Endothelial cell (in vitro differentiated cells): ENCODE results near the gene ATP6V1G2. TPM values are rescaled to one million over a fixed set of nuclear protein-coding genes. Genes with fewer than 3 reads are reported as not detected.

Source experiments
- total RNA-seq: library from RNA; stranded (reverse); fragmentation: NEBNext Ultra II Directional; extraction: Animal tissue kit (Norgen Biotek cat#: 25700); gene quantifications from one replicate; pipeline ENCODE4 v1.2.1, GENCODE V29; 2021; ENCODE audit not compliant: unreplicated experiment

Gene ATP6V1G2
- total RNA-seq, 1 donor from 2014 or later, result 1.8 TPM

Other genes with a start within 250 kb of the ATP6V1G2 start
- 301 TPM for gene HLA-B, start 189.4 kb downstream of the ATP6V1G2 start, total RNA-seq
- gene MICA, start 143.0 kb downstream of the ATP6V1G2 start, total RNA-seq, result 16.6 TPM
- gene MICB, start 48.5 kb downstream of the ATP6V1G2 start, total RNA-seq, result 3.6 TPM
- gene MCCD1, start 17.6 kb downstream of the ATP6V1G2 start, total RNA-seq, result not detected
- gene DDX39B, start 4.6 kb downstream of the ATP6V1G2 start, total RNA-seq, result 336 TPM
- gene NFKBIL1, start 1.0 kb upstream of the ATP6V1G2 start, total RNA-seq, result 13.4 TPM
- gene LTA, start 25.7 kb upstream of the ATP6V1G2 start, total RNA-seq, result not detected
- not detected for gene TNF, start 29.0 kb upstream of the ATP6V1G2 start, total RNA-seq
- gene LTB, start 35.8 kb upstream of the ATP6V1G2 start, total RNA-seq, result not detected
- gene LST1, start 39.7 kb upstream of the ATP6V1G2 start, total RNA-seq, result 1.7 TPM
- not detected for gene NCR3, start 46.4 kb upstream of the ATP6V1G2 start, total RNA-seq
- 22.8 TPM for gene AIF1, start 68.6 kb upstream of the ATP6V1G2 start, total RNA-seq
- 149 TPM for gene PRRC2A, start 74.1 kb upstream of the ATP6V1G2 start, total RNA-seq
- 312 TPM for gene BAG6, start 106.1 kb upstream of the ATP6V1G2 start, total RNA-seq
- 0.92 TPM for gene APOM, start 109.3 kb upstream of the ATP6V1G2 start, total RNA-seq
- 13.1 TPM for gene C6orf47, start 114.2 kb upstream of the ATP6V1G2 start, total RNA-seq
- gene GPANK1, start 118.4 kb upstream of the ATP6V1G2 start, total RNA-seq, result 8.9 TPM
- 164 TPM for gene CSNK2B, start 119.5 kb upstream of the ATP6V1G2 start, total RNA-seq
- gene LY6G5B, start 123.4 kb upstream of the ATP6V1G2 start, total RNA-seq, result 16.3 TPM
- 22.0 TPM for gene LY6G5C, start 134.5 kb upstream of the ATP6V1G2 start, total RNA-seq
- gene ABHD16A, start 156.7 kb upstream of the ATP6V1G2 start, total RNA-seq, result 54.7 TPM
- gene LY6G6F, start 160.3 kb upstream of the ATP6V1G2 start, total RNA-seq, result not detected
- gene LY6G6D, start 168.7 kb upstream of the ATP6V1G2 start, total RNA-seq, result not detected
- 0.28 TPM for gene LY6G6C, start 175.1 kb upstream of the ATP6V1G2 start, total RNA-seq
- gene MPIG6B, start 176.8 kb upstream of the ATP6V1G2 start, total RNA-seq, result not detected
- gene DDAH2, start 182.7 kb upstream of the ATP6V1G2 start, total RNA-seq, result 145 TPM
- 420 TPM for gene CLIC1, start 189.9 kb upstream of the ATP6V1G2 start, total RNA-seq
- gene MSH5, start 193.4 kb upstream of the ATP6V1G2 start, total RNA-seq, result 16.1 TPM
- gene SAPCD1, start 216.0 kb upstream of the ATP6V1G2 start, total RNA-seq, result 2.4 TPM
- gene VWA7, start 230.7 kb upstream of the ATP6V1G2 start, total RNA-seq, result 0.74 TPM
- 53.0 TPM for gene VARS1, start 249.1 kb upstream of the ATP6V1G2 start, total RNA-seq